Esophagus muscularis mucosa (tissue), 3 donors: ENCODE results near the gene TAT.

Experiments used
- CTCF ChIP-seq, 3 experiments: fragments of 200-600 bp in 2 of 3; fragments of 450-650 bp in 1 of 3; sonication (generic) in 2 of 3; IDR thresholded peaks; one replicate each; pipeline ENCODE4 v1.5.1; 2017 to 2019; ENCODE audit warnings: antibody characterized with exemption in 3 of 3, mild to moderate bottlenecking in 2 of 3, moderate library complexity in 1 of 3
- POLR2A ChIP-seq: fragments of 450-650 bp; IDR thresholded peaks from one replicate; pipeline ENCODE4 v1.6.1; 2017; ENCODE audit warnings: antibody characterized with exemption, moderate library complexity, mild to moderate bottlenecking, low read depth

- TF ChIP-seq CTCF (IDR thresholded peaks at IDR 0.05) (no peak), POLR2A (no peak)
Observed at GRCh38 chr16:71618429-71618828, 41.5 kb upstream of the TAT start.
